Activated CD4-positive, CD25-positive, alpha-beta regulatory T cell (primary cell): ENCODE data around the gene HOXA4.

ENCODE experiments used
- DNase-seq, 4 experiments: peaks; one replicate each; lab custom pipeline; 2025; lab: John Stamatoyannopoulos, UW

Gene HOXA4

GRCh38 chr7:27132214-27132613 lies 1.7 kb upstream of the HOXA4 start:
- no peak for DNase-seq

DNA sequence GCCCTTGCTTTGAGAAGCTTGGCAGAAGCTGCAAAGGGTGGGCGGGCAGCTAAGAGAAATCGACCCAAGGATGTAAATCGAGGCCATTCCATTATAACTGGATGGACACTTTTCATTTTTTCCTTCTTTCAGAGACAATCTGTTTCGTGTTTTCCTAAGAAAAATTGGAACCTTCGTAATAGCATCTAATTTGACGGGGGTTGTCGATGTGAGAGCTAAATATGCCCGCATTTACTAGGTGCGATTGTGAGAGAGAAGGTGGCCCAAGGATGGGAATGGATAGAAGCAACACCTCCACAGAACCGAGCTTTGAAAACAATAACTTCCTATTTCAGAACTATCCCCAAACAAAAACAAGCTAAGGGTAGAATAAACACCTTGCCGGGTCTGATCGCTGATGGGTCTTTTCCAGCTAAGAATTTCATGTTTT lies 848 bp upstream of the HOXA4 start:
- DNase-seq, result no peak

GRCh38 chr7:27129729-27130539 lies 623 bp downstream of the HOXA4 start:
- DNase-seq, result no peak

DNA sequence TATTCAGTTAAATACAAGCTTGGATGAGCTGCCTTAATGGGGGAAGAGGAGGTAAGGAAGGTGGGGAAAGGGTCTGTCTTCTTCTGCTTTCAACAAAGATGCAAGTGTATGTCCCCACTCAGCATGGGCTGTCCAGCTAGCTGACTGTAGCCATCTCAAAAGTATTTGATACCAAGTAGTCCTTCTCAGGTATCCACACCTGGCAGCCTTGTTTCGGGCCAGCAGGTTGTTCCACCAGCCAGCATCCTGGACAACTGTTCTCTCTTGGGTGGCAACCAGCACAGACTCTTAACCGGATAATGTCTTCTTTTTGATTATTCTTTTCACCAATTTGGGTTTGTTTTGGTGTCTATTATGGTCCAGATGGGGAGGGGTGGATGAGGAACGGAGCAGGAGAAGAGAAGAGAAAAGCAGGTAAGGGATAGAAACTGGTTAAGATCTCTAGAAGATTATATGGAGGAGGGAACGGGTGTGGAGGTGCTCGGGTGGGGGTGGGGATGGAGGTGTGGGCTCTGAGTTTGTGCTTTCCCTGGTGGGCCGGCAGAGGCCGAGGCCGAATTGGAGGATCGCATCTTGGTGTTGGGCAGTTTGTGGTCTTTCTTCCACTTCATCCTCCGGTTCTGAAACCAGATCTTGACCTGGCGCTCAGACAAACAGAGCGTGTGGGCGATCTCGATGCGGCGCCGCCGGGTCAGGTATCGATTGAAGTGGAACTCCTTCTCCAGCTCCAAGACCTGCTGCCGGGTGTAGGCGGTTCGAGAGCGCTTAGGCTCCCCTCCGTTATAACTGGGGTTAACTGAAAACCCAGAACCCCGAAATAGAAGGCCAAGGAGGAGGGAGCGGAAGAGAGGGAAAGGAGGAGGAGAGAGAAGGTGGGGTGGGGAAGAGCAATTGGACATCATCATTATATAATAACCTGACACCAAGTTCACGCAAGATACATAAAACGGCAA lies 1.5 kb downstream of the HOXA4 start:
- no peak for DNase-seq

DNA sequence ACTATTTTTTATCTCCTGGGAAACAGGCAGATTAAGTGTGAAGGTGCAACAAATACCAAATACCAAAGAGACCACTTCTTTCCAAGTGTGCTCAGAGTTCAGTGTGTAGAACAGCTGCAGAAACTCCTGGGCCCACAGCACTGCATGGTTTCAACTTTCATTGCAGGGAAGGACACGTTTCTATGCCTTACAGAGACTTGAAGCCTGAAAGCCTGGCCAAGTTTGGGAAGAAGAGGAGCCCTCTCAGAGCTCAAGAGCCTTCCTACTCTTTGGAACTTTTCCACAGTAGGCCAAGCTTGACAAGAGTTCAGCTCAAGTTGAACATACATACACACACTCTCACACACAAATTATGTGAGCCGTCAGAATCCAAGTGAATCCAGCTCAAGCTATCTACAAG lies 2.5 kb downstream of the HOXA4 start:
- DNase-seq, result no peak

GRCh38 chr7:27126596-27127327 lies 3.8 kb downstream of the HOXA4 start:
- DNase-seq, result no peak

- DNase-seq, result no peak
These were observed 4.6 kb downstream of the HOXA4 start for GRCh38 chr7:27125986-27126394.

DNA sequence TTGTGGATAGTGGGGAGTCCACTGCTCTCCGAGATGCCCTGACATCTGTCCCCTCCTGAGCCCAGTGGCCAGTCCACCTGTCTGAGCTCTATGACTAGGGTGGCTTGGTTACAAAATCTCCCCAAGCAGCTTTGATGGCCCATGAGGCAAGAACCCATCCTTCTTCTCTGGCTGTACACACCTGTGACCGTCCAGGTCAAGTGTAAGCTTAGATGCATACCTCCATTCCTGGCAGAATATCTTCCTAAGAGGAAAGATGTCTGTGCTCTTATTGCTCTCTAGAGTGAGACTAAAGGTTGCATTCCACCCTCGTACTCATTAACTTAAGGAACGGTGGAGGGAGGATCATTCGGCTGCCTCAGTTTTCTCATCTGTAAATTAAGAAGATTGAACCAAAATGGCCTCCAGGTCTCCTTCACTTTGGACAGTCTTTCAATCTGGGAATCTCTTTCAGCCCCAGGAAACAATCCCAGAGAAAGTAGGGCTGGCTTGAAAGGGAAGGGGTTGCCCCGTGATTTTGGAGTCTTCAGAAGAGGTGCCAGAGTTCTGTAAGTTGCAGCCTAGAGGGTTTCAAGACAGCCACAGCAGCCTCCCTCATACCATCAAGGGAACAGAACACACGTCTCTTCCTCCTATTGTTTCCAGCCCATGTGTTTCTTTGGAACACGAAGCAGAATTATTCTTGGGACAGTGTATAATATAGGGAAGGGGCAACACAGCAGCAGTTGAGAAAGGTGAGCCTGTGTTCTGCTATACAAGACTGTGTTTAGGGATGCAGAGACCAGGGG lies 5.5 kb downstream of the HOXA4 start:
- DNase-seq, result no peak

- no peak for DNase-seq
These were observed 6.3 kb downstream of the HOXA4 start for GRCh38 chr7:27124096-27124901.

DNA sequence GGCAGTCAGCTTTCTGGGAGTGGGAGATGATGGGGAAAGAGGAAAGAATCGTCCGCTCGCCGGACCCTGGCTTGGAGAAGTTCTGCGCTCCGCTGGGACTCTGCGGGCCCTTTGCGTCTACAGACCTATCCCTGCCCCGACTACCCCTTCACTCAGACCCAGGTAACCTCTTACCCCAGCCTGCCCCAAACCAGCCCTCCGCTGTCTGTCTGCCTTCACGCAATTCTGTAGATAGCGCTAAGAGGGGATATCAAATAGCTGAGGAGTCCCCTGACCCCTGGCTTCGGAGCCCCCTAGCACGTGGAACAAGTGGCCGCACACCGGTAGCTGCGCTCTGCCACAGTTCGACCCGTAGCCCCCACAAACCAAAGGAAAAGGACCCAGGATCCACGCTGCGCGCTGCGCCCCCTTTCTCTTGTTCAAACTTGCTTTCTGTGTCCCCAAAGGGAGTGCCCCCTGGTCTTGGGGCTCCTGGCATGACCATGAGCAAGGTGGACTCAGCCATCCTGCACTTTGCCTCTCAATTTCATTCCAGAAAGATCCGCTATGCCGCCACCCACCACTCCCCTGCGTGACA lies 7.0 kb downstream of the HOXA4 start:
- no peak for DNase-seq

GRCh38 chr7:27123007-27123476 lies 7.5 kb downstream of the HOXA4 start:
- no peak for DNase-seq

DNA sequence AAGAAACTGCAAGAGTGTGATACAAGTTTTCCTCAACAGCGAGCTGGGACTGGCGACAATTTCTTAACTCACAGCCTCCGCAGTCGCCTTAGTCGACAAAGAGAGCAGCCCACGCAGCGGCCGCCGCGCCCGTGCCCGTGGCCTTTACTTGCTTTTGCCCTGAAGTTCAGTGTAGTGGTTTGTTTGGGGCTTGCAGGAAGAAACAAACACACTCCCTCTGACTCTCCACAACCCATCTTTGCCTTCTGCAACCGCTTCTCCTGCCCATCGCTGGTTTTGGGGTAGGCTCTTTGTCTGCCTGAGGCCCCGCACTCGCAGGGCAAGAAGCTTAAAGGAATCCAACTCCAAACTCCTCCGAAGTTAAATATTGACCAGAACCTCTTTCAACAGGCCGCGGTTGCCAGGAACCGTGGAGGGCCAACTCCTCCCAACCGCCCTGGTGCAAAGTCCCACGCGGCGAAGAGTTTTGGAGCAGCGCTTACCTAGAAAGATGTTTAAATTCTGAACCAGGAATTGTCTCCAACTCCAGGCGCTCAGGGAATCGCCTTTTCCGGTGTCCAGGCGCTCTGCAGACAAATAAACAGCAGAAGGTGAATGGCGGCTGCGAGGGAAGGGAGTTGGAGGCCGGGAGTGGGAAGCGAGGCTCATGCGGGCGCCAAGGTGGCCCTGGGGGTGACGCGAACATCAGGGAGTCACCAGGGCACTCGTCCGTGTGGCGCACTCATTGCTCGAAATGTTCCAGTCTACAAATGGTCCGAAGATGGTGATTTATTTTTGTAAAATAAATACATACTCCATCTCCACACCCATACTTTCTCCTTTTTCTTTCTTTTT lies 8.3 kb downstream of the HOXA4 start:
- DNase-seq, result no peak

- no peak for DNase-seq
These were observed 8.9 kb downstream of the HOXA4 start for GRCh38 chr7:27121684-27122076.

- no peak for DNase-seq
These were observed 11.1 kb downstream of the HOXA4 start for GRCh38 chr7:27119412-27119911.

DNA sequence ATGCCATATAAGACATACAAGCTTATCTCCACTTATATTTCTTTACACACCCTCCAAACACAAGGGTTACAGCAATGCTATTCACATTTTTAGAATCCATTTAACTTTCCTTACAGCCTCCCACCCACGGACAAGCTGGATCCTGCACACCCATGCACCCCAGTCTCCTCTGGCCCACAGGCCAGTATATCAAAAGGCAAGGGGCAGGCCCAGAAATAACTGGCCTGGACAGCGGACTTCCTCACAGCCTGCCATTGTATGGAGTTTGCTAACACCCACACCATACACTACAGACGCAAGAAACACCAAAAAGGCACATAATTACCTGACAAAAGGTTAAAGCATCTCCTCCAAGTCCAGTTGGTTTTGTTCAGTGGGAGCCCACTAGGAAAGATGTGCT lies 12.0 kb downstream of the HOXA4 start:
- no peak for DNase-seq

DNA sequence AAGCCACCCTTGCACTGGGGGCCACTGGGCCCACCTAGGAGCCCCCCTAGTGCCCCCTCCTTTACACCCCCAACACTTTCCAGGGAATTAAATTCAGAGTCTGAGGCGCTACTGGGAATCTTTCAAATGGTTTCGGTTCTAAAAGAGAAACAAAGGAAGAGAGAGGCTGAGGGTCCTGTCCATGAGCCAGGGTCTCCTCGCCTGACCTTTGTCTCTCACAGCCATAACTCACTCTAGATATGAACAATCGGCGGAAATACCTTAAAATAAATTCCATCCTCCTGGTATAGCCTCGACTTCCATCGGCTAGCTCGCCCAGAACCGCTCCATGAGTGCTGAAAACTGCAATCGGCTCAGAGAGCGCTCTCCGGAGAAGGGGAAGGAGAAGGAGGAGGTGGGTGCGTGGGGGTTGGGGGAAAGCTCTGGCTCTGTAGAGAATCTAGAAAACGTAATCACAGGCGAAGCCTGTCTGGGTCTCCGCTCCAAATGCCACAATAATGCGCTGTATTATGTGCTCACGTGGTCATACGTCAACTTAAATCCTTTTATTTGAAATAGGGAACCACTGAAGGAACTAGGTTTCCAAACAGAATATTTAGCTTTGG lies 12.6 kb downstream of the HOXA4 start:
- no peak for DNase-seq

- DNase-seq, result no peak
These were observed 13.3 kb downstream of the HOXA4 start for GRCh38 chr7:27116962-27117886.
